Measurements from ENCODE around the gene RPS2. TPM values are rescaled to one million over a fixed set of nuclear protein-coding genes. Genes with fewer than 3 reads are reported as not detected.

RPS2 gene
- total and polyA plus RNA-seq, 2 experiments from 2014 or later, result 1,449 to 1,991 TPM

DNA sequence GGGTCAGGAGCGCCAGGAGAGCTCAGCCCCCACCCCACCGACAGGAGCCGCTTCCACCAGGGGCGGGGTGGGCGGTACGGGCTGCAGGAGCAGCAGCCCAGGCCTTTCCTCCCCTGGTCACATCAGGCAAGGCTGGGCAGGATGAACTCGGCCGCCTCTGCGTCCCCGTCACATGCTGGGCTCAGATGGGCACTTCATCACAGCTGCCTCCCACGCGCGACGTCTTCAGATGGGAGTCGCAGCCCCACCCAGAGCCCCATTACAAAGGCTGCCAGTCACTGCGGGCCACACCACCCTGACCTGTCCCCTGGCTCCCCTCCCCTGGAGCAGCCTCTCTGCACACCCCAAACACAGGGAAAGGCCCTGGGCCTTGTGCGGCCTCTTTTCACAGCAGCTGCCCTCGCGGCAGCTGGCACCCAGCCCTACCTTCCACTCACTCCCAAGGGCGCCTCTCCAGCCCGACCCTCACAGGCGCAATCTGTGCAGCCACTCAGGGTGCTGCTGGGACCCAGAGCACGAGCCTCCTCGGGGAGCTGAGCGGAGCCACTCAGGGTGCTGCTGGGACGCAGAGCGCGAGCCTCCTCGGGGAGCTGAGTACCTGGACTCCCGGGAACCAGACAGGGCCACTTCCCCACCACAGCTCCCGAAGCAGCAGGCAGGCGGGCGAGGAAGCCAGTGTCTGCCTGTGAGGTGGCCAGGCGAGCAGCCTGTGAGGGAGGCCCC lies 40.3 kb upstream of the RPS2 start:
- Histone ChIP-seq H3K27me3 (no peaks in the 10 kb centered on the region), H4K20me1 (ENCODE audit: insufficient read depth, poor library complexity, severe bottlenecking) (peaks cover 61% of the 10 kb centered on the region), H3K27ac (no peak overlapping the region), H2AFZ (no peak overlapping the region), H3K9me3 (ENCODE audit: low read depth) (no peaks in the 10 kb centered on the region), H3K4me2 (no peak overlapping the region), H3K79me2 (peaks cover 61% of the 10 kb centered on the region), H3K36me3 (replicated peaks; ENCODE audit: insufficient read depth, low read depth) (no peaks in the 10 kb centered on the region), H3K4me3 (no peak overlapping the region), H3K4me1 (ENCODE audit: insufficient read depth) (peaks cover 22% of the 10 kb centered on the region), H3K9me2 (replicated peaks; ENCODE audit: insufficient read depth) (no peaks in the 10 kb centered on the region)
- WGBS (ENCODE audit: low lambda C conversion rate, missing lambda C conversion rate), result 93% methylated on average over 28 of the region's 34 CpGs
- no peak for DNase-seq (ENCODE audit: low spot score)
- no peak for TF ChIP-seq EZH2 (IDR thresholded peaks at IDR 0.05; ENCODE audit: borderline replicate concordance)

DNA sequence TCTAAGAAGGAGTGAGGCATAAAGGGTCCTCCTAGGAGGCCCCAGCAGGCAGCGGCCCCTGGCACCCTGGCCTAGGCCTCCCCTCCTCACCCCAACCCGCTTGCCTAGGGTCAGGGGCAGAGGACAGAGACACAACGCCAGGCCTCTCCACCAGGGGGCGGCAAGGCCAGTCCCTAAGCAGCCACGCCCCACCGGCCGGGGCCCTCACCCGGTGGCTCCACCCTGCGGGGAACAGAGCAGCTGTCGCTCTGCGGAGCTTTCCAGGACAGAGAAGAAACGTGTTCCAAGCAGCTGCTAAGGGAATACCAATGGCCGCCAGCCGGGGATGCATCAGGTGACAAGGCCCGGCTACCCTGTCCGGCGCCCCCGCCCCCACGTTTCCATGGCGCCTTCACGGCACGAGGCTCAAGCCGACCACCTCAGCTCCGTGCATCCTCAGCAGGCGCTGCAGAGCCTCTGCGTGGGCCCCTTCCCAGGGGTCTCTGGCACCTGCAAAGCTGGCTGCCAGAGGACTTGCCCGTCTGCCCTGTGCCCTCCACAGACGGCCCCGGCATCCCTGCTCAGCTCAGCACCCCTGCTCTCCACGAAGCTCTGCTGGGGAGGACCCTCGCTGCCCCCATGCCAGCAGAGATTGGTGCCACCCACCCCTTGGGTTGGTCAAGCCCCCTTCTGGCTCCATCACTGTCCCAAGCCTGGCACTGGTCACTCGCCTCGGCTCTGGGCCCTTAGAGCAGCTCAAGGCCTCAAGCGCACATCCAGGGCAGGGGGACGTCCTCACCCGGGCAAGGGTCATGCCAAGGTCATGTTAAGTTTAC lies 39.4 kb upstream of the RPS2 start:
- 35% methylated on average over 34 of the region's 36 CpGs for WGBS (ENCODE audit: low lambda C conversion rate, missing lambda C conversion rate)
- H3K4me3 ChIP-seq, result no peak overlapping the region
- peaks cover 22% of the 10 kb centered on the region for H3K4me1 ChIP-seq (ENCODE audit: insufficient read depth)
- H3K9me3 ChIP-seq (ENCODE audit: low read depth), result no peaks in the 10 kb centered on the region
- TF ChIP-seq EZH2 (IDR thresholded peaks at IDR 0.05; ENCODE audit: borderline replicate concordance), result no peak
- TF ChIP-seq, protein P1, sequence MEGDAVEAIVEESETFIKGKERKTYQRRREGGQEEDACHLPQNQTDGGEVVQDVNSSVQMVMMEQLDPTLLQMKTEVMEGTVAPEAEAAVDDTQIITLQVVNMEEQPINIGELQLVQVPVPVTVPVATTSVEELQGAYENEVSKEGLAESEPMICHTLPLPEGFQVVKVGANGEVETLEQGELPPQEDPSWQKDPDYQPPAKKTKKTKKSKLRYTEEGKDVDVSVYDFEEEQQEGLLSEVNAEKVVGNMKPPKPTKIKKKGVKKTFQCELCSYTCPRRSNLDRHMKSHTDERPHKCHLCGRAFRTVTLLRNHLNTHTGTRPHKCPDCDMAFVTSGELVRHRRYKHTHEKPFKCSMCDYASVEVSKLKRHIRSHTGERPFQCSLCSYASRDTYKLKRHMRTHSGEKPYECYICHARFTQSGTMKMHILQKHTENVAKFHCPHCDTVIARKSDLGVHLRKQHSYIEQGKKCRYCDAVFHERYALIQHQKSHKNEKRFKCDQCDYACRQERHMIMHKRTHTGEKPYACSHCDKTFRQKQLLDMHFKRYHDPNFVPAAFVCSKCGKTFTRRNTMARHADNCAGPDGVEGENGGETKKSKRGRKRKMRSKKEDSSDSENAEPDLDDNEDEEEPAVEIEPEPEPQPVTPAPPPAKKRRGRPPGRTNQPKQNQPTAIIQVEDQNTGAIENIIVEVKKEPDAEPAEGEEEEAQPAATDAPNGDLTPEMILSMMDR (IDR thresholded peaks at IDR 0.05; ENCODE audit: poor library complexity), result peak; percentile 91
- no peaks in the 10 kb centered on the region for H3K36me3 ChIP-seq (replicated peaks; ENCODE audit: insufficient read depth, low read depth)
- H3K27ac ChIP-seq, result peak overlapping the region; percentile 11
- DNase-seq (ENCODE audit: low spot score), result peak; percentile 96
- peaks cover 57% of the 10 kb centered on the region for H3K79me2 ChIP-seq
- H3K4me2 ChIP-seq, result peak overlapping the region; percentile 72
- H3K27me3 ChIP-seq, result no peaks in the 10 kb centered on the region
- H2AFZ ChIP-seq, result no peak overlapping the region
- peaks cover 59% of the 10 kb centered on the region for H4K20me1 ChIP-seq (ENCODE audit: insufficient read depth, poor library complexity, severe bottlenecking)
- H3K9me2 ChIP-seq (replicated peaks; ENCODE audit: insufficient read depth), result no peaks in the 10 kb centered on the region

DNA sequence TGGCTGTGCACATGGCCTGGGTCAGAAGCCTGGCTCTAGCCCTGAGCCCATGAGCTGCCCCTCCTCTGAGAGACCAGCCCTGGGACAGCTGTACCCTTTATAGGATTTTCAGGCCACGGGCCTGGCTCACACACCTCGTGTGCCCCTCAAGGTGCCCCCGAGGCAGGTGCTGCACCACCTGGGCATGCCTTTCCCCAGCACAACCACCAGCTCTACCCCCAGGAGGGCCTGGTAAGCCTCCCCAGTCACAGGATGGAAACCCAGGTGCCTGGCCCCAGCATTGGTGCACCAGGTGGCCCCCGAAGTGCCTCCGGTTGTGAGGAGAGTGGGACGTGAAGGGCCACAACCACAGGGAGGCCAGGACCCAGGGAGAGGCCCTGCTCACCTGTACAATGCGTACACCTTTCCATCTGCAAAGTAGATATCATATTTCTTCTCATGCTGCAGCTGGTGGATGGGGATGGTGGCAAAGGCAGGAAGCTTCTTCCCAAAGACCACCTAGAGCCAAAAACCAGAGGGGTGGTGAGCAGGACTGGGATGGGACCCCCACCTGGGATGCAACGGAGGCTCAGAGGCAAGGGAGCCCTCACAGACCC lies 38.7 kb upstream of the RPS2 start:
- Histone ChIP-seq H3K9me2 (replicated peaks; ENCODE audit: insufficient read depth) (no peaks in the 10 kb centered on the region), H3K27ac (no peak overlapping the region), H3K36me3 (replicated peaks; ENCODE audit: insufficient read depth, low read depth) (no peaks in the 10 kb centered on the region), H3K4me2 (no peak overlapping the region), H3K4me3 (no peak overlapping the region), H3K27me3 (no peaks in the 10 kb centered on the region), H3K4me1 (ENCODE audit: insufficient read depth) (peaks cover 17% of the 10 kb centered on the region), H3K79me2 (peaks cover 50% of the 10 kb centered on the region), H2AFZ (no peak overlapping the region), H4K20me1 (ENCODE audit: insufficient read depth, poor library complexity, severe bottlenecking) (peaks cover 52% of the 10 kb centered on the region), H3K9me3 (ENCODE audit: low read depth) (no peaks in the 10 kb centered on the region)
- TF ChIP-seq, protein P1 (IDR thresholded peaks at IDR 0.05; ENCODE audit: poor library complexity), result no peak
- TF ChIP-seq EZH2phosphoT487 (IDR thresholded peaks at IDR 0.05; ENCODE audit: low read depth, severe bottlenecking, unreplicated experiment) (no peak), EZH2 (IDR thresholded peaks at IDR 0.05; ENCODE audit: borderline replicate concordance) (no peak)
- 93% methylated on average over 8 of the region's 8 CpGs for WGBS (ENCODE audit: low lambda C conversion rate, missing lambda C conversion rate)
- no peak for DNase-seq (ENCODE audit: low spot score)
